Renal pelvis (tissue), 4 donors: ENCODE results near the gene TIPARP. TPM values are rescaled to one million over a fixed set of nuclear protein-coding genes. Genes with fewer than 3 reads are reported as not detected.

Experiments used
- DNase-seq: peaks from one replicate; pipeline ENCODE4 v3.0.0-alpha.2; 2013
- polyA plus RNA-seq, 3 donors: library from polyadenylated mRNA; unstranded; fragments of 120-200 nt; gene quantifications; one replicate each; pipeline ENCODE4 v1.2.1, GENCODE V29; 2013; ENCODE audit not compliant: insufficient read length in 3 of 3

Gene TIPARP
- polyA plus RNA-seq, 3 donors, result 22.4 to 23.8 (median 23.1) TPM

DNA sequence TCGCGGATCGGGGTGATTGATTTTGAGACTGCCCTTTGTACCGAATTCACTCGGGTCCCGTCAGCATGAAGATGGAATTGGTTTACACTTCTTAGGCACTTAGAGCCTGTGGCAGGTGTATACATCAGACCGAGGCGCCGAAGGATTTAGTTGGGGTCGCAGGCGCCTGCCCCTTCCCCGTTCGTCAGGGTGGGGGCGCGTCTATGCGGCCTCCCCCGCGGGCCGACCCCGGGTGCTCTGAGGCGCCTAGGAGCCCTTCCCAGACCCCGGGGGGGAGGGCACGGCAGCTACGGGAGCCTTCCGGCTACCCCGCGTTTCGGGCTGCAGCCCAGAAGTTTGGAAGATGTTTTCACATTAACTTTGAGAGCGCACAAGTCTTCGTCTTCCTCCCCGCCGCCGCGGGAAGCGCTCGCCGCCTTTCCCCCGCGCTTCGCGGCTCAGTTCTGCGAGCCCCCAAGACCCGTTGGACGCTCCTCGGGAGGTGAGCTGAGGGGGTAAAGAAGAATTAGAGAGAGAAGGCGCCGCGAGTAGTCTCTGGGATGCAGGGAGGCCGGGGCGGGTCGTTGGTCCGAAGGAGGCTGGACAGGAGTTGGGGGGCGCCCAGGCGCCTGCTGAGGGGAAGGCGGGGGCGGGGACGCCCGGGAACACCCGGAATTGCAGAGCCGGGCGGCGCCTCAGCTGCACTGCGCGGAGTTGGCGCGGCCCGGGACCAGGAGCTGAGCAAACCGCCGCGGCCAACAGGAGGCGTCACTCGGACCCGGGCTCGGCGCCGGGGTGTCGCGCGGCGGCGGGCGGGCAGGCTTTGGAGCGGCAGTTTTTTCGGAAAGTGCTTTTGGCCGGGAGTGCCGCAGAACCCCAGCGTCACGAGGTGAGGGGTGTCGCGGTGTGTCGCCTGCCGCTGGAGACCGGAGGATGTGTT lies 780 bp downstream of the TIPARP start:
- DNase-seq, result peak; percentile 56

DNA sequence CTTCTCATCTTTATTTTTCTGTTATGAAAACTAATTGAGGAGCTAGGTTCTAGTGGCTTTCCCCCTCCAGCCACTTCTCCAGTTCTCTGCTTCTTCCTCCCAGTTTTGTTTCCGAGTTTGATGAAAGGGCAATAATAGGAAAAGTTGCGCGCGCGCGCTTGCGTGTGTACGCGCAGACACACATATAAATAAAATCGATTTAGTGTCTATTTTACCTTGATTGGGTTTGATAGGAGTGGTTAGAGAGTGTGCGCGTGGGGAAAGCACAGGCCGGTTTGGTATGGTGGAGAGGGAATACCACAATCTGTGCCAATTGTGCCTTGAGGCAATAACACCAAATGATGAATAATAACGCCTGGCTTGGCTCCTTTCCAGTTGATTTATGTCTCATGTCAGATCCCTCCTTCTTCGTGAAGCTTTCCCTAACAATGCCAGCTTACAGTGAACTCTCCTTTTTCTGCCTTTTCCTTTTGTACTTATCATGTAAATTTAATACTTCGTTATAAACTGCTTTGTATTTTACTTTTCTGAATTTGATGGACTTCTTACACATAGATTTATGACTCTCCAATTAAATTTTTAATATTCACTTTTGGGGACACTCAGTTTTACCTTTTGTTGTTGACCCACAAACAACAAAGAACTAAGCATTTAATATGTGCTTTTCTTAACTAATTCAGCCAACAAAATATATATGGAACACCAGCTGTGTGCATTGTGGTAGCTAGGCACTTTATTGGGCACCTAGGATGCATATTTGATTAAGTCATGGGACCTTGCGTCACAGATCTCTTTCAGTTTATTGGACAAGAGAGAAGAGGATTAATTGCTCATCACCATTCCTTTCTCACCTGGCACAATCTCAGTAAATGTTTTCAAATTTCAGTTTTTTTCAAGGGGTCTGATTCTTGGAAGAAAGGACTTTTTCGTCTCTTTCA lies 1.7 kb downstream of the TIPARP start:
- peak; percentile 33 for DNase-seq

DNA sequence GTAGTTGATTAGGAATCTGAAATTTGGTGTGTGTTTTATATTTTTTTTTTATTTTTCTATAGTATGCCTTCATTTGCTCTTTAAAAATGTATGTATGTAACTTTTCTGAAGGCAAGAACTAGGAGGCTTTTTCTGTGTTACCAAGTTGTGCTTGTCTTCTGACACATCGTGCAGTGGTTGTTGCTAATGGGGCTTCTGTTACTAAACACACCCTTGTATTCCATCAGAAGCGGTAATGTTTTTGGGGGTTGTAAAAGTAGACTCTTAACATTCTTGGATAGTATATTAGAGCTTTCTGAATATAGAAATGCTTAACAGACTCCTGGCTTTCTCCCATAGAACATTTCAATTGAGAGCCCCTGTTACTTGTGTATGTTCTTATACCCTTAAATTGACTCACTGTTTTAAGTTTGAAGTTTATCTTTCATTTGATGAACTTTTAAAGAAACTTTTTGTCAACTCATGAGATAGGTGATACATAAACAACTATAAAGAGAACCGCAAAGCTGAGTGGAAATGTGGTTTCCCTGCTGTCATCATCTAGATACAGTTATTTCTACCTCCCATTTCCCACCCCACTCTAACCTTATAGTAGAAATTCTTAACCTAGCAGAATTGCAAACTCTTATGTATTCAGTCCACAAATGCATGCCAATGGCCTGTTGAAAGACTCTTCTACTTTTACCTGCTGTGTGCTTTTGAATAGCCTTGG lies 2.5 kb downstream of the TIPARP start:
- DNase-seq, result no peak

DNA sequence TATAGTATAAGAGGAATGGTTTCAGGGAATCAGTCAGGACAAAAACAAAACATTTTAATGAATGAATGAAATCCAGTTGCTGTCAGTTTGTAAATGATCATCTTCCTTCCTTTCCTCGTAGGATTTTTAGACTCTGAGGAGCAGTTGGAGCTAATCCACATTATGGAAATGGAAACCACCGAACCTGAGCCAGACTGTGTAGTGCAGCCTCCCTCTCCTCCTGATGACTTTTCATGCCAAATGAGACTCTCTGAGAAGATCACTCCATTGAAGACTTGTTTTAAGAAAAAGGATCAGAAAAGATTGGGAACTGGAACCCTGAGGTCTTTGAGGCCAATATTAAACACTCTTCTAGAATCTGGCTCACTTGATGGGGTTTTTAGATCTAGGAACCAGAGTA lies 3.1 kb downstream of the TIPARP start:
- DNase-seq, result no peak

DNA sequence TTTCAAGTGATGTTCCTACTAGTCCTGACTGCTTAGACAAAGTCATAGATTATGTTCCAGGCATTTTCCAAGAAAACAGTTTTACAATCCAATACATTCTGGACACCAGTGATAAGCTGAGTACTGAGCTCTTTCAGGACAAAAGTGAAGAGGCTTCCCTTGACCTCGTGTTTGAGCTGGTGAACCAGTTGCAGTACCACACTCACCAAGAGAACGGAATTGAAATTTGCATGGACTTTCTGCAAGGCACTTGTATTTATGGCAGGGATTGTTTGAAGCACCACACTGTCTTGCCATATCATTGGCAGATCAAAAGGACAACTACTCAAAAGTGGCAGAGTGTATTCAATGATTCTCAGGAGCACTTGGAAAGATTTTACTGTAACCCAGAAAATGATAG lies 3.8 kb downstream of the TIPARP start:
- DNase-seq, result no peak

DNA sequence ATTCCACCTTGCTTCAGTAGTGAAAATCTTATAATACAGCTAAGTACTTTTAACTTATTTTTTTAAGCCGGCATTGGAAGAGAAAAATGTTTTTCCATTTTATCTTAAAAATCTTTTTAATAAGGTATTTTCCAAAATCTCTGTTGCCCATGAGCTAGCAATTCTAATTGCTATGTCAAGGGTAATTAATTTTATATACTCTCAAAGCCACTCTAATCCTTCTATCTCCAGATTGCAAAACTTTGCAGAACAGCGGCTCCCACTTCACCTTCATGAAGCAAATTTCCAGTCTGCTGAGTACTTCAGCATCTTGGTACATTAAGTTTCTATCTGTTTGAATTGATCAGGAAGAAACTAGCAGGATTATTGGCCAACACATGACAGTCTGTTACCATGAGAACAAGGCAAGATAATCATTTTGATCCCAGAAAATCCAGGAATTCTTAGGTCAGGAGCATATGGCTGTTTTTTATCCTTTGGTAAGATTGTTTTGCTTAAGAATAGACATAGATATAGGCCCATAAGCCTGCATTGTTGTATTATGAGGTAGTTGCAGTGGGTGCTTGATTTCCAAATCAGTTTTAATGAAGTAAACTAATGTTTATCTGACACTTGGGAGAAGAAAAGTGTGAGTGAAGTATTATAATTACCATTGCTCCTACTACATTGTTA lies 6.0 kb downstream of the TIPARP start:
- DNase-seq, result no peak

DNA sequence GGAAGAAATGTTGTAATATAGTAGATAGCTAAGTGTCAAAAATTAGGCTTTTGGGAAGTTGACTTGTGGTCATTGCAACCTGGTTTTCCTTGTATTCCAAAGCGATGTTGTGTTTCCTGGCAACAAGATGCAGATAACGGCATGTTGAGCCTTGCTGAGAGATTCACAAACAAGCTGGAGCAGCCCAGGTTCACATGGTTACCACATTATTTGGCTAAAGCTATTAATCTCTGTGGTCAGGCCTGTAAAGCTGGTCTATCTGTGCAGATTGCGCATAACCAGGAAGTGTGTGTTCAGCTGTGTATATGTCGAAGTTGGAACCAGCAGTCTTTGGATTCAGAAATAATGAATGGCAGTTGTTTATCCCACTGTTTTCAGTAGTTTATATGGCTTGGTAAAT lies 6.6 kb downstream of the TIPARP start:
- DNase-seq, result peak; percentile 60

DNA sequence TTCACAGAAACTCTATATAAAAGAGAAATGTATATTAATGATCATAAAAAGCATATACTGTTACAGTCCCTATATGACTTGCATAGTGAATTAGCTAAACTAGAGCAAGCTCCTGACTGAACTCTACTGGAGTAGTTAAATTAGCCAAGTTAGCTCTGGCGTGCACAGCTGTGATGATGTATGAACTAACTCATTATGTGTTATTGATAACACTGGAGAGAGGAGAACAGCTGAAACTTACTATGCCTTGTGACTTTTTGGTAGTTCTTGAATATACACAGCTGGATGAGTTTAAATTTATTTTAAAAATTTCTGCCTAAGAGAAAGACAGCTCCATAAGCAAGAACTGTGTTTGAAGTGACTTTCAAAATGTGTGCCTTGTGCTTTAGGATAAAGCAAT lies 8.1 kb downstream of the TIPARP start:
- no peak for DNase-seq

DNA sequence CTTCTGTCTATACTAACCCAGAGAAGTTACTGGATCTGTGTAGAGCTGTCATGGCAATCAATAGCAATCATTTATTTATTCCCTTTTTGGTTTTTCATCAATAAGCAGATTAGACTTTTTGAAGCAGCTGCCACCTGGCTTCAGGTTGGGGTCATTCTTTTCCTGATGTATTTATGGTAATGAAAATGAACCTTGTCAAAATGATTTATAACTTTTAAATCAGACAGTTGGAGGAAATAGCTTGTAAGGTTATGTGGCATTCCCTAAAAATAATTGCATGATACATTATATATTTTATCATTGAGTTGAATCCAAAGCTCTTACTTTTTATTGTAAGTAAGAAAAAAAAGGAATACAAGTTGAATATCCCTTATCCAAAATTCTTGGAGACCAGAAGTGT lies 8.6 kb downstream of the TIPARP start:
- DNase-seq, result no peak

DNA sequence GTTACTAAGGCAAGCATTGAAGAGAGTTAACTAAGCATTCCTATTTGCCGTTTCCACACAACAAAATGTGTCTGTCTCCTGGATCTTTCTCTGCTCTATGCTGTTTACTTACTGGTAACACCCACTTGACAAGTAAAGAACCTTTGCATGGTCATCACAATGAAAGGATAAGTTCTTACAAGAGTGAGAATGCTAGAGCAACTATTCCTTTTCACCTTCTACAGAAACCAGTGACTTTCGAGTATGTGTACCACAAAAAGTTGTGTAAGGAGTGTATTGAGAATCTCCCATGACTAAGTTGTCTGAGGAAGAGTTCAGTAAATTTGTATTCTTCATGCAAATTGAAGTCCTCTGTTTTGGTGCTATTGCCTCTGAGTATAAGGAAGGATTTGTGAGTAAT lies 10.8 kb downstream of the TIPARP start:
- DNase-seq, result no peak

DNA sequence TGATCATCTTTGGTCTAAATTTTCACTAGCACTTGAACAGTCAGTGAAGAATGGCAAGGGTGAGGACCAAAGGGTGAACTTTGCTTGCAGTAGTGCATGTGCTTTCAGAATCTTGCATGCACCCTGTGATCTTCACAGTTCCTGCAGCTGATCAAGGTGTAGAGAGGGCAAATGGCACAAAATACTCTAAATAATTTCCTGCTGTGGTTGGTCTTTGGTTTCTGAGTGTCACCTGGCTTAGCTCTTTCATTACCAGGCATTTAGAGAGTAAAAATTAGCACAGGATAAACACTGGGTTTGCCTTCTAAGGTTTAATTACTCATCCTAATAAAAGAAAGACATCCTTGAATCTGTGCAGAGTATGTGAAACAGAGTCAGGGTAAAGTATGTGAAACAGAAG lies 11.4 kb downstream of the TIPARP start:
- DNase-seq, result no peak

DNA sequence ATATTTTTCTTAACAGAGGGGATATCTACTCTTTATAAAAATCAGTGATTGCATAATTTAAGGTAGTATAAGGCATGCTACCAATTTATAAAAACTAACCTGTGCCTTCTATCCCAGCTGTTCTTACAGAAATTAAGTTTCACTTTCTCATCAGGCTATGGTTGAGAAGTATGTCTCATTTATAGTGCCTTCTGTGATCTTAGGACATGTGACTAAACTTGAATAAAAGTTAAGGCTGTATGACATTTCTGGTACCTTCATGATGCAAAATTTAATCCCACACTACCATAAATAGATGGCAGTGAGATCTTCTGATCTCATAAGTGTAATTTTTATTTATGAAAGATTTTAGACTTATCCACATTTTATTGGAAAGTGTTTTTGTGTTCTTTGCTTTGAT lies 12.6 kb downstream of the TIPARP start:
- no peak for DNase-seq

DNA sequence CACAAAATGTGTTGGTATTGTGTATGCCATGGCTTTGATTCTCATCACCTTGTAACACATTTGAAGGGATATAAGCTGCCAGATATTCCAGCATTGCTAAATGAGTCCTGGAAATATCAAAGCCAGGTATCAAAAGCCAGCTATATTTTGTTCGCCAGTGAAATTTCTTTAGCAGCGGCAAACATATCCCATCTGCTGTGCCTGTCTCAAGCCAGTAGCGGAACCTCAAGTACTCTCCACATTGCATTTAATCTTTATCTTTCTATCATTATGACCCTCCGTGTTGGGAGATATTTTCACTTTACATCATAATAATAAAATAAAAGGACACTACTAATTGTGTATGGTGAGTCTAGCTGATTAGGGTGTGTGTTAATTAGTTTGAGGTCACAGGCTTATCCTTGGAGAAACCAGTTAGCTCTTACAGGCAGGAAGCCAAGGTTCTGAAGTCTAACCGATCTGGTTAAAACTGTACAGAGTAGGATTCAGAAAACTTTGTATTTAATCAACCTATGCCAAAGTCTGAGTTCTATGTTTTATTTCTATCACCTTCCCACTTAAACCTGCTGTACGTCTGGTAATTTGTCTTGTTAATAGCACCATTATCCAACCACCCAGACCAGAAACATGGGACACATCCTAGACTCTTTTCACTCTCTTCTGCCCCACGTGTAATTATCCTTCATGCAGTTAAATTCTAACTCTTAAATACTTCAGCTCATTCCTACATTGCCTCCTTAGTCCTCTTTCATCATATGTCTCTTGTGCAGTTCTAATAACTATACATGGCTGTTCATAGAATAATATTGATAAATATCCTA lies 14.5 kb downstream of the TIPARP start:
- DNase-seq, result no peak

DNA sequence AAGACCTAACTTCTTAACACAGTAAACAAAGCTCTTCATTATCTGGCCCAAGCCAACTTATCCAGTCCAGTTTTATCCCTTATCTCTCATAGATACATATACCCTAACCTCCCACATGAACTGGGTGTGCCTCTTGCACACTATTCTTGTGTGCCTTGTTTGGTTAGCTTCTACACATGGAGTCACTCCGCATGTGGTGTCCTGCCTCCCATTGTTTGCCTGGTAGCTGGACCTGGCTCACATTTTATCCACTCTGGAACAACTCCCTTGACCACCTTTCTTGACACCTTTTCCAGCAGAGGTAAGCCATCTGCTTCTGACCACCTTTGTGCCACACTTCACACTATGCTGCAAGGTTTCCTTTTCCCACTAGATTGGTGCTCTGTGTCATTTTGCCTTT lies 15.2 kb downstream of the TIPARP start:
- DNase-seq, result no peak

DNA sequence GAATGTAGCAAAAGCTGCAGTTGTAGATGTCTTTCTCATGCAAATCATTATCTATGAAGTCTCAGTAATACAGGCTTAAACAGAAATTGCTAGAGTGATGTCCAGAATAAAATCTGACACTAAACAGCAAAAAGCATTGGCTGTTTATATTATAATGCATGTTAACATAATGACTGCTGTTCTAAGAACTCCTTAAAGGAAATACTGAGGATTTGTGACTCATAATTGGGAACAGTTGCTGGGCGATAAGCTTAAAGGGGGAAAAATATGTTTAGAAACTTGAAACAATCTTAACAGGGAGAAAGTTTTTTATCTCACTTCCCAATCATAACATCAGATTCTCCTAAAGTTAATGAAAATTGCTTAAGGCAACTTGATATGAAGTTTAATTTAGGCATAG lies 17.5 kb downstream of the TIPARP start:
- DNase-seq, result no peak

DNA sequence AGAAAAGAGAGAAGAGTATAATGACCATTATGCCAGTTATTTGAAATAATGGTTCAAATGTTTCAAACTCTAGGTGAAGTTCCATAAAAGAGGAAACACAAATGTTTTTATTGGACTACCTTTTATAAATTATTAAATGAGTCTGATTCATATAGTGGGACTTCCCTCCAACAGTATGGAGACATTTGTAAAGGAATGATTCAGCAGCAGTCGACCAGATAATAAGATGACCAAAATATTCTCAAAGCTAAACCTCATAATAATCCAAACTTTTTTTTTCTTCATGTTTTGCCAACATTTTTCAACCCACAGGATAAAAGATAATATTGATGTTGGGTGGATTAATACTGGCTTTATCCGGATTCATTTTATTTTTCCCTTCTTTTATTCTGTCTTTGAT lies 18.8 kb downstream of the TIPARP start:
- no peak for DNase-seq

DNA sequence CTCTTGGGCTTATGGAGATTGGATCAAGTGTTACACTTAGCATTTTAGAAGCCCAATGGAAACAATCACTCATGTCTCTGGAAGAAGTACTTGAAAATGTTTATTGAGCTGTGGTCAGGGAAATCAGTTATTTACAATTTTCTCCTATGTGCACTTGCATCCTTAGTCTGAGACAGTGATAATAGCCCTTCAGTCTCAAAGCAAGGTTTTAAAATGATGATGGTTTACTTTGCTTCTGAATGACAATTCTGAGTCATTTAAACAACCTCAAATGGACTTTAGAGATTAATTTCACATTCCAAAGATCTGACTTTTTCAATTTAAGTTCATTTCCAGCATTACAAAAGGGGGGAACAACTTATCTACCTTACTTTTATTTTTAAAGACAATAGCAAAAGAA lies 20.1 kb downstream of the TIPARP start:
- no peak for DNase-seq

DNA sequence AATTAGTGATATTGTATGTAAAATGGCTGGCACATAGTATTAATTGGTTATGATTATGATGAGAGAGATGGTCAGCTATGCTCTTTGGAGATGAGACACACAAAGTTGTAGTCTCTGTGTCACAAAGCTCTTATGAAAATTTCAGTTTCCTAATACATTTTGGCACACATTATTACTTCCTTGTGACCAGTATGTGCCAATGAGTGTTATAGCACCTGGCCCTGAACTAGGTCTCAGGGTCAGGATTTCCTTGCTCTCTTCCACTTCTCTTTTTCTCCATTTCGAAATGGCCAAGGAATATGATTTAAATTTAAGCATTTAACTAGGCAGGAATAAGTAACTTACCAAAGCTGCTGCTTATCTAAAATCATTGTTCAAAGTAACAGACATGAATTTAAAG lies 28.0 kb downstream of the TIPARP start:
- no peak for DNase-seq

DNA sequence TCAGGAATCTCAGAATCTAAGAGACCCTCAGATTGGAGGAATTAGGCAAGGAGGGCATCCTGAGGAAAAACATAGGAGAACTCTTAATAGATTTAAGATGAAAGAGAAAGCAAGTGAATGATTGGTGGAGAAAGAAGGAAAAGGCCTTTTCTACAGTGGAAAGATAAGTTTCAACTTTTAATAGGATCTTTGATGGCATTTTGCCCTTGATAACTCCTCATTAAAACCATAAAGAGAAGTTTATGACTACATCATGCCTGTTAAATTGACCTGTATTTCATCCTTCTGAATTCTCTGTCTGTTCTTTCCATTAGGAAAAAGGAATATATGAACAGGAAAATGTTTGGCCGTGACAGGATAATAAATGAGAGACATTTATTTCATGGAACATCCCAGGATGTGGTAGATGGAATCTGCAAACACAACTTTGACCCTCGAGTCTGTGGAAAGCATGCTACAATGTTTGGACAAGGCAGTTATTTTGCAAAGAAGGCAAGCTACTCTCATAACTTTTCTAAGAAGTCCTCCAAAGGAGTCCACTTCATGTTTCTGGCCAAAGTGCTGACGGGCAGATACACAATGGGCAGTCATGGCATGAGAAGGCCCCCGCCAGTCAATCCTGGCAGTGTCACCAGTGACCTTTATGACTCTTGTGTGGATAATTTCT lies 30.1 kb downstream of the TIPARP start:
- no peak for DNase-seq
